ENCODE results near the gene IQCE. TPM values are rescaled to one million over a fixed set of nuclear protein-coding genes. Genes with fewer than 3 reads are reported as not detected.

IQCE gene
- total RNA-seq, 2 experiments from 2014 or later: 7.2 to 8.4 TPM

DNA sequence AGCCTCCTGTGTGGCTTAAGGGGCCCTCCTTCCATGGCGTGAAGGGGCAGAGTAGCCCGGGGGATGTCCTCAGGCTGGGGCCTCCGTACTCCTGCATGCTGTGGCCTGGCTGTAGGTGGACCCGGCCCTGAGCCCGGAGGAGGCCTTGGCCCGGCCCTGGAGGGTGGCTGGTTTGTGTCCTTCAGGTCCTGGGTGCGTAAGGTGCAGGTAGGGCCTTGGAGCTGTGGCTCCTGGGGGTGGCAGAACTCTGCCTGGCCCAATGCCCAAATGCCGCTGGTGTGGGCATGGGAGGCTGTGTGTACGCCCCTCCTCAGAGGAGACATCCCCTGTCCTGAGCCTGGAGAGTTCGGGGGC lies 102.3 kb downstream of the IQCE start:
- Mint-ChIP-seq H3K27ac (no peak overlapping the region), H3K27me3 (peaks cover 2% of the 10 kb centered on the region), H3K4me1 (peaks cover 1% of the 10 kb centered on the region), H3K9me3 (ENCODE audit: low read depth) (no peaks in the 10 kb centered on the region), H3K4me3 (no peak overlapping the region), H3K36me3 (ENCODE audit: low read depth) (no peaks in the 10 kb centered on the region)
- DNase-seq (no peak), ATAC-seq (no peak)
- ChIA-PET POLR2A (no interaction called here), CTCF (no interaction called here)
- intact Hi-C loops (cut with DNase I, micrococcal nuclease): no loop called here

GRCh38 chr7:2661602-2662272 lies 103.0 kb downstream of the IQCE start:
- CTCF ChIA-PET: no interaction called here

DNA sequence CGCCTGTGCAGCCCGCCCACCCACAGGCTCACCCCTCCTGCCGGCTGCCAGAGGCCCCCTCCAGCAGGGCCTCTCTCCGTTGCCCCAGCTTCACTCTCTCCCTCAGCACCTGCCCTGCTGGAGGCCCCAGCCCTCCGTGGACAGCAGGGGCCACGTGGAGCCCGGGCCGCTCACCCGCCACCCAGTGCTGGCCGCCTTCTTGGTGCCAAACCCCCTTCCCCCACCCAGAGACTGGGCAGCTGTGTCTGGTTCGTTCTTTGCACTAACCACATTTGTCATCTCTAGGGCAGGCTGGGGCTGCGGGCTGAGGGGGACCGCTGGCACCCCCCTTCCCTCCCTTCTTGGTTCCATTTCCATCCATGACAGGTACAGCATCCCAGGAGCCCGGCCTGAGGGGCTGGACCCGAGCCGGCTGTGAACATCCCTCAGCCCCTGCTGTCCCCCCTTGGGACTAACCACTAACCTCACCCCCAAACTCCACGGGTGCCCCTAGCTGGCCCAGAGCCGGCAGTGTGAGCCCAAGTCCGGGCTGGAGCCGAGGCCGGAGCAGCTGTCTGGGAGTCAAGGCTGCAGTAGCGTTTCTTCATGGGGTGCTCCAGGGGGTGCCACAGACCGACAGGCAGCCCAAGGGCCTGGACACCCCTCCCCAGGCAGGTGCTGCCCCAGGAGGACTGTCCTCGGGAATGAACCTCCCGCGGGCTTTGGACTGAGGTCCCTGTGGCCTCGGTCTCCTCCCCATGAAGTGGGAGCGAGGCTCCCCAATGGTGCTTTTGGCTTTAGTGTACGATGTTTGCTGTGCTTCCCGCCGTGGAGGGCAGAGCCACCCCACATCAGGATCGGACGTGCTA lies 103.7 kb downstream of the IQCE start:
- ATAC-seq (no peak), DNase-seq (no peak)
- peaks cover 1% of the 10 kb centered on the region for H3K4me1 Mint-ChIP-seq
- CTCF ChIA-PET: no interaction called here
- H3K4me3 Mint-ChIP-seq: no peak overlapping the region
- no peak overlapping the region for H3K27ac Mint-ChIP-seq
- H3K27me3 Mint-ChIP-seq: peaks cover 8% of the 10 kb centered on the region
- intact Hi-C loops (cut with DNase I, micrococcal nuclease): no loop called here
- H3K9me3 Mint-ChIP-seq (ENCODE audit: low read depth): no peaks in the 10 kb centered on the region
- POLR2A ChIA-PET: no interaction called here
- no peaks in the 10 kb centered on the region for H3K36me3 Mint-ChIP-seq (ENCODE audit: low read depth)

More at GRCh38 chr7:2661602-2662272, 103.0 kb downstream of the IQCE start:
- peaks cover 5% of the 10 kb centered on the region for H3K27me3 Mint-ChIP-seq
- intact Hi-C loops (cut with DNase I, micrococcal nuclease): no loop called here
- no peaks in the 10 kb centered on the region for H3K36me3 Mint-ChIP-seq (ENCODE audit: low read depth)
- peak; percentile 24 for DNase-seq
- POLR2A ChIA-PET: no interaction called here
- H3K27ac Mint-ChIP-seq: no peak overlapping the region
- ATAC-seq: no peak
- peaks cover 1% of the 10 kb centered on the region for H3K4me1 Mint-ChIP-seq
- no peak overlapping the region for H3K4me3 Mint-ChIP-seq
- no peaks in the 10 kb centered on the region for H3K9me3 Mint-ChIP-seq (ENCODE audit: low read depth)

GRCh38 chr7:2663121-2663886 lies 104.5 kb downstream of the IQCE start:
- intact Hi-C loops (cut with DNase I, micrococcal nuclease): no loop called here
- DNase-seq (no peak), ATAC-seq (no peak)
- POLR2A ChIA-PET: no interaction called here
- H3K9me3 Mint-ChIP-seq (ENCODE audit: low read depth): no peaks in the 10 kb centered on the region
- no peaks in the 10 kb centered on the region for H3K36me3 Mint-ChIP-seq (ENCODE audit: low read depth)
- H3K27me3 Mint-ChIP-seq: peaks cover 8% of the 10 kb centered on the region
- no peak overlapping the region for H3K27ac Mint-ChIP-seq
- H3K4me1 Mint-ChIP-seq: peaks cover 1% of the 10 kb centered on the region
- H3K4me3 Mint-ChIP-seq: no peak overlapping the region
- CTCF ChIA-PET: no interaction called here

DNA sequence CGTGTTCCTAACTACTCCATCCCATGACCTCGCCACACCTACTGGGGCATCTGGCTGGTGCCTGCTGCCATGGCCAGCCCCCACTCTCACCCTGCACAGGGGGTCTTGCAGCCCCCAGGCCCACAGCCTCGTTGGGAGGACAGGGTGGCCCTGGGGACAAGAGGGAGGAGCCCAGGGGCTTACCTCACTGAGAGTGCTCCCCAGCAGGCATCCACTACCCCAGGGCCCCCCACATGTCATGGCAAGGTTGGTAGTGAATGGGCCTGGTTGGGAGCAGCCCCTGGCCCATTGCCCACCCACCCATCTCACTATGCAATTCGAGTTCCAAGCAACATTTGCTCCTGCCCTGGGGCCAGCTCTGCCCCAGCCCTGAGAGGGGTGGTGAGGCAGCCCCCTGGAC lies 105.2 kb downstream of the IQCE start:
- Mint-ChIP-seq H3K4me1 (peaks cover 1% of the 10 kb centered on the region), H3K36me3 (ENCODE audit: low read depth) (no peaks in the 10 kb centered on the region), H3K27me3 (peaks cover 8% of the 10 kb centered on the region), H3K9me3 (ENCODE audit: low read depth) (no peaks in the 10 kb centered on the region), H3K27ac (no peak overlapping the region), H3K4me3 (no peak overlapping the region)
- DNase-seq: no peak
- ChIA-PET POLR2A (no interaction called here), CTCF (no interaction called here)
- intact Hi-C loops (cut with DNase I, micrococcal nuclease): no loop called here
- no peak for ATAC-seq

Small RNAs within 50 kb of the gene (microRNA-seq; reads per million reads assigned to microRNA genes)
- 1.1 reads per million for gene MIR4648 (ENCODE audit: borderline replicate concordance)

Other genes starting within 250 kb of the IQCE start
- gene SNX8, start 244.5 kb upstream of the IQCE start, total RNA-seq: 10 to 100 TPM; 37.1 to 42.4 TPM
- gene EIF3B, start 204.2 kb upstream of the IQCE start, total RNA-seq: 100 to 1,000 TPM; 185 to 227 TPM
- gene CHST12, start 155.4 kb upstream of the IQCE start, total RNA-seq: 1 to 10 TPM; 1.8 to 1.9 TPM
- not detected for gene GRIFIN, start 82.6 kb upstream of the IQCE start, total RNA-seq
- gene LFNG, start 39.2 kb upstream of the IQCE start, total RNA-seq: 10 to 100 TPM; 14.9 to 23.3 TPM
- gene BRAT1, start 3.5 kb upstream of the IQCE start, total RNA-seq: 10 to 100 TPM; 34.7 to 35.9 TPM
- gene TTYH3, start 73.0 kb downstream of the IQCE start, total RNA-seq: 10 to 100 TPM; 18.7 to 20.2 TPM
- under 1 TPM; 0.14 TPM for gene AMZ1, start 129.2 kb downstream of the IQCE start, total RNA-seq